HepG2 (cell line): ENCODE results near the gene EGFR. TPM values are rescaled to one million over a fixed set of nuclear protein-coding genes. Genes with fewer than 3 reads are reported as not detected.
A peak's percentile ranks its signal among the peaks of the same experiment; 100 is the strongest.

Source experiments
- AGO2 ChIP-seq: fragments of 200-400 bp; formaldehyde crosslinking; optimal IDR thresholded peaks from 2 replicates; pipeline ENCODE3; 2017; ENCODE audit warnings: mild to moderate bottlenecking, low read depth, low read length, moderate library complexity
- AHR ChIP-seq: IDR thresholded peaks from 2 replicates; pipeline ENCODE4 v1.6.1; 2018; ENCODE audit warnings: missing genetic modification reagents, missing compliant biosample characterization
- ARID5B ChIP-seq: IDR thresholded peaks from 2 replicates; pipeline ENCODE4 v1.4.0; 2020; ENCODE audit warnings: mild to moderate bottlenecking, missing genetic modification reagents
- BCLAF1 ChIP-seq: fragments of 450-650 bp; IDR thresholded peaks from 2 replicates; pipeline ENCODE4 v1.6.1; 2017; ENCODE audit warnings: mild to moderate bottlenecking
- DMAP1 ChIP-seq: IDR thresholded peaks from 2 replicates; pipeline ENCODE4 v1.6.1; 2016
- LRRFIP1 ChIP-seq: sonication (generic); formaldehyde crosslinking; conservative IDR thresholded peaks from 2 replicates; pipeline ENCODE4 v1.4.0; 2020; ENCODE audit warnings: missing genetic modification reagents
- MAFG ChIP-seq: sonication (generic); formaldehyde crosslinking; IDR thresholded peaks from 2 replicates; pipeline ENCODE4 v1.5.1; 2020; ENCODE audit warnings: mild to moderate bottlenecking, missing genetic modification reagents
- MYNN ChIP-seq: sonication (generic); formaldehyde crosslinking; IDR thresholded peaks from 2 replicates; pipeline ENCODE4 v1.4.0; 2020; ENCODE audit warnings: mild to moderate bottlenecking, low read depth, missing genetic modification reagents
- MYPOP ChIP-seq: sonication (generic); formaldehyde crosslinking; IDR thresholded peaks from 2 replicates; pipeline ENCODE4 v1.8.1; 2023; ENCODE audit warnings: mild to moderate bottlenecking, moderate library complexity, missing genetic modification reagents
- PHF21A ChIP-seq: sonication (generic); formaldehyde crosslinking; IDR thresholded peaks from 2 replicates; pipeline ENCODE4 v1.5.0; 2020; ENCODE audit warnings: mild to moderate bottlenecking, missing genetic modification reagents
- POLR2AphosphoS2 ChIP-seq: IDR thresholded peaks from 2 replicates; pipeline ENCODE4 v1.6.1; 2011; ENCODE audit warnings: low read depth, low read length, improper control_type of control experiment
- ZFP41 ChIP-seq: sonication (generic); formaldehyde crosslinking; IDR thresholded peaks from 2 replicates; pipeline ENCODE4 v1.4.0; 2020; ENCODE audit warnings: mild to moderate bottlenecking, missing genetic modification reagents, borderline replicate concordance
- ZFP91 ChIP-seq: sonication (generic); formaldehyde crosslinking; IDR thresholded peaks from 2 replicates; pipeline ENCODE4 v1.9.0; 2022; ENCODE audit warnings: missing genetic modification reagents, mild to moderate bottlenecking, borderline replicate concordance
- ZNF10 ChIP-seq: sonication (generic); formaldehyde crosslinking; IDR thresholded peaks from 2 replicates; pipeline ENCODE4 v1.4.0; 2020; ENCODE audit warnings: mild to moderate bottlenecking, low read depth, missing genetic modification reagents, borderline replicate concordance
- ZSCAN21 ChIP-seq: sonication (generic); formaldehyde crosslinking; IDR thresholded peaks from 2 replicates; pipeline ENCODE4 v1.8.0; 2022; ENCODE audit warnings: mild to moderate bottlenecking, missing genetic modification reagents, moderate library complexity, borderline replicate concordance
- polyA plus RNA-seq, 8 experiments: library from polyadenylated mRNA; depleted of rRNA in 3 of 8; stranded (reverse) in 7 of 8; unstranded in 1 of 8; fragments of >200 nt; fragmentation: Illumina TruSeq in 4 of 8; extraction: Trizol in 4 of 8; gene quantifications; 2 replicates each; pipeline versions ENCODE4 v1.2.1 to v1.2.3, GENCODE V29; 2011 to 2016; ENCODE audit warnings: low read depth in 4 of 8, missing spikeins in 1 of 8, mixed read lengths in 1 of 8; ENCODE audit not compliant: insufficient read depth in 1 of 8
- total RNA-seq, 5 experiments: library from RNA; depleted of rRNA; stranded (reverse); fragments of >200 nt; fragmentation: Illumina TruSeq; extraction: Trizol; gene quantifications; 2 replicates each; pipeline ENCODE4 v1.2.3, GENCODE V29; 2016; ENCODE audit warnings: low read depth in 1 of 5

EGFR gene
- total and polyA plus RNA-seq, 2 of the 13 experiments (the other 11 are each of a cell fraction or from before 2014, with no cell fraction given) = 7.0 to 10.0 TPM

- TF ChIP-seq ZFP91 (CRISPR knock-in tag) (peak; percentile 88), AHR (0 out of 2 replicates have a peak, but pooled peaks have one; percentile 5), ZNF10 (no peak), POLR2AphosphoS2 (no peak), ARID5B (CRISPR knock-in tag) (peak; percentile 71), BCLAF1 (no peak), DMAP1 (peak; percentile 48; the same call in 1 of the 2 replicates), LRRFIP1 (no peak), MYNN (CRISPR knock-in tag) (no peak), AGO2 (peak; percentile 84), ZFP41 (CRISPR knock-in tag) (no peak; the same call in 1 of the 2 replicates), PHF21A (CRISPR knock-in tag) (peak; percentile 75; the same call in 1 of the 2 replicates), MYPOP (CRISPR knock-in tag) (peak; percentile 52; the same call in 1 of the 2 replicates), ZSCAN21 (peak; percentile 69), MAFG (no peak)
These were observed 59.9 kb downstream of the EGFR start (continued) for GRCh38 chr7:55078465-55079372.
